GM23338 (cell line): ENCODE results near the gene RAP1A. TPM values are rescaled to one million over a fixed set of nuclear protein-coding genes. Genes with fewer than 3 reads are reported as not detected.

Experiments used
- JUNB ChIP-seq: IDR thresholded peaks from one replicate; pipeline ENCODE4 v1.6.1; 2016; ENCODE audit warnings: antibody characterized with exemption; ENCODE audit not compliant: unreplicated experiment
- NANOG ChIP-seq: IDR thresholded peaks from 2 replicates; pipeline ENCODE4 v1.6.1; 2016; ENCODE audit warnings: antibody characterized with exemption, borderline replicate concordance
- POLR2AphosphoS5 ChIP-seq: IDR thresholded peaks from 2 replicates; pipeline ENCODE4 v1.6.1; 2016; ENCODE audit warnings: antibody characterized with exemption, low read depth
- STAT1 ChIP-seq: IDR thresholded peaks from one replicate; pipeline ENCODE4 v1.6.1; 2016; ENCODE audit warnings: antibody characterized with exemption; ENCODE audit not compliant: unreplicated experiment
- polyA plus RNA-seq: library from polyadenylated mRNA; unstranded; fragments of >200 nt; fragmentation: Nextera tagmentation; extraction: Ambion mirVana; gene quantifications from 2 replicates; pipeline ENCODE4 v1.2.1, GENCODE V29; 2016
- total RNA-seq: library from RNA; depleted of rRNA; stranded (reverse); fragments of >200 nt; shearing (Covaris generic); gene quantifications from 2 replicates; pipeline ENCODE4 v1.2.3, GENCODE V29; 2014
- TF ChIP-seq, protein P1 (sequence below): fragments of 250-450 bp; sonication (Bioruptor Pico); IDR thresholded peaks from 2 replicates; pipeline ENCODE4 v1.5.0; 2020; ENCODE audit warnings: mild to moderate bottlenecking, moderate library complexity
- TF ChIP-seq, protein P2 (sequence below): IDR thresholded peaks from one replicate; pipeline ENCODE4 v1.6.1; 2018; ENCODE audit warnings: antibody characterized with exemption; ENCODE audit not compliant: unreplicated experiment

The RAP1A gene
- total and polyA plus RNA-seq, 2 experiments from 2014 or later, result 16.2 to 23.0 TPM

GRCh38 chr1:111658622-111659021 lies 39.0 kb downstream of the RAP1A start (continued):
- TF ChIP-seq, protein P1, sequence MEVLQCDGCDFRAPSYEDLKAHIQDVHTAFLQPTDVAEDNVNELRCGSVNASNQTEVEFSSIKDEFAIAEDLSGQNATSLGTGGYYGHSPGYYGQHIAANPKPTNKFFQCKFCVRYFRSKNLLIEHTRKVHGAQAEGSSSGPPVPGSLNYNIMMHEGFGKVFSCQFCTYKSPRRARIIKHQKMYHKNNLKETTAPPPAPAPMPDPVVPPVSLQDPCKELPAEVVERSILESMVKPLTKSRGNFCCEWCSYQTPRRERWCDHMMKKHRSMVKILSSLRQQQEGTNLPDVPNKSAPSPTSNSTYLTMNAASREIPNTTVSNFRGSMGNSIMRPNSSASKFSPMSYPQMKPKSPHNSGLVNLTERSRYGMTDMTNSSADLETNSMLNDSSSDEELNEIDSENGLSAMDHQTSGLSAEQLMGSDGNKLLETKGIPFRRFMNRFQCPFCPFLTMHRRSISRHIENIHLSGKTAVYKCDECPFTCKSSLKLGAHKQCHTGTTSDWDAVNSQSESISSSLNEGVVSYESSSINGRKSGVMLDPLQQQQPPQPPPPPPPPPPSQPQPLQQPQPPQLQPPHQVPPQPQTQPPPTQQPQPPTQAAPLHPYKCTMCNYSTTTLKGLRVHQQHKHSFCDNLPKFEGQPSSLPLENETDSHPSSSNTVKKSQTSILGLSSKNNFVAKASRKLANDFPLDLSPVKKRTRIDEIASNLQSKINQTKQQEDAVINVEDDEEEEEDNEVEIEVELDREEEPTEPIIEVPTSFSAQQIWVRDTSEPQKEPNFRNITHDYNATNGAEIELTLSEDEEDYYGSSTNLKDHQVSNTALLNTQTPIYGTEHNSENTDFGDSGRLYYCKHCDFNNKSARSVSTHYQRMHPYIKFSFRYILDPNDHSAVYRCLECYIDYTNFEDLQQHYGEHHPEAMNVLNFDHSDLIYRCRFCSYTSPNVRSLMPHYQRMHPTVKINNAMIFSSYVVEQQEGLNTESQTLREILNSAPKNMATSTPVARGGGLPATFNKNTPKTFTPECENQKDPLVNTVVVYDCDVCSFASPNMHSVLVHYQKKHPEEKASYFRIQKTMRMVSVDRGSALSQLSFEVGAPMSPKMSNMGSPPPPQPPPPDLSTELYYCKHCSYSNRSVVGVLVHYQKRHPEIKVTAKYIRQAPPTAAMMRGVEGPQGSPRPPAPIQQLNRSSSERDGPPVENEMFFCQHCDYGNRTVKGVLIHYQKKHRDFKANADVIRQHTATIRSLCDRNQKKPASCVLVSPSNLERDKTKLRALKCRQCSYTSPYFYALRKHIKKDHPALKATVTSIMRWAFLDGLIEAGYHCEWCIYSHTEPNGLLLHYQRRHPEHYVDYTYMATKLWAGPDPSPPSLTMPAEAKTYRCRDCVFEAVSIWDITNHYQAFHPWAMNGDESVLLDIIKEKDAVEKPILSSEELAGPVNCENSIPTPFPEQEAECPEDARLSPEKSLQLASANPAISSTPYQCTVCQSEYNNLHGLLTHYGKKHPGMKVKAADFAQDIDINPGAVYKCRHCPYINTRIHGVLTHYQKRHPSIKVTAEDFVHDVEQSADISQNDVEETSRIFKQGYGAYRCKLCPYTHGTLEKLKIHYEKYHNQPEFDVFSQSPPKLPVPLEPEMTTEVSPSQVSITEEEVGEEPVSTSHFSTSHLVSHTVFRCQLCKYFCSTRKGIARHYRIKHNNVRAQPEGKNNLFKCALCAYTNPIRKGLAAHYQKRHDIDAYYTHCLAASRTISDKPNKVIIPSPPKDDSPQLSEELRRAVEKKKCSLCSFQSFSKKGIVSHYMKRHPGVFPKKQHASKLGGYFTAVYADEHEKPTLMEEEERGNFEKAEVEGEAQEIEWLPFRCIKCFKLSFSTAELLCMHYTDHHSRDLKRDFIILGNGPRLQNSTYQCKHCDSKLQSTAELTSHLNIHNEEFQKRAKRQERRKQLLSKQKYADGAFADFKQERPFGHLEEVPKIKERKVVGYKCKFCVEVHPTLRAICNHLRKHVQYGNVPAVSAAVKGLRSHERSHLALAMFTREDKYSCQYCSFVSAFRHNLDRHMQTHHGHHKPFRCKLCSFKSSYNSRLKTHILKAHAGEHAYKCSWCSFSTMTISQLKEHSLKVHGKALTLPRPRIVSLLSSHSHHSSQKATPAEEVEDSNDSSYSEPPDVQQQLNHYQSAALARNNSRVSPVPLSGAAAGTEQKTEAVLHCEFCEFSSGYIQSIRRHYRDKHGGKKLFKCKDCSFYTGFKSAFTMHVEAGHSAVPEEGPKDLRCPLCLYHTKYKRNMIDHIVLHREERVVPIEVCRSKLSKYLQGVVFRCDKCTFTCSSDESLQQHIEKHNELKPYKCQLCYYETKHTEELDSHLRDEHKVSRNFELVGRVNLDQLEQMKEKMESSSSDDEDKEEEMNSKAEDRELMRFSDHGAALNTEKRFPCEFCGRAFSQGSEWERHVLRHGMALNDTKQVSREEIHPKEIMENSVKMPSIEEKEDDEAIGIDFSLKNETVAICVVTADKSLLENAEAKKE, result no peak
- TF ChIP-seq NANOG, result no peak
- TF ChIP-seq, protein P2, sequence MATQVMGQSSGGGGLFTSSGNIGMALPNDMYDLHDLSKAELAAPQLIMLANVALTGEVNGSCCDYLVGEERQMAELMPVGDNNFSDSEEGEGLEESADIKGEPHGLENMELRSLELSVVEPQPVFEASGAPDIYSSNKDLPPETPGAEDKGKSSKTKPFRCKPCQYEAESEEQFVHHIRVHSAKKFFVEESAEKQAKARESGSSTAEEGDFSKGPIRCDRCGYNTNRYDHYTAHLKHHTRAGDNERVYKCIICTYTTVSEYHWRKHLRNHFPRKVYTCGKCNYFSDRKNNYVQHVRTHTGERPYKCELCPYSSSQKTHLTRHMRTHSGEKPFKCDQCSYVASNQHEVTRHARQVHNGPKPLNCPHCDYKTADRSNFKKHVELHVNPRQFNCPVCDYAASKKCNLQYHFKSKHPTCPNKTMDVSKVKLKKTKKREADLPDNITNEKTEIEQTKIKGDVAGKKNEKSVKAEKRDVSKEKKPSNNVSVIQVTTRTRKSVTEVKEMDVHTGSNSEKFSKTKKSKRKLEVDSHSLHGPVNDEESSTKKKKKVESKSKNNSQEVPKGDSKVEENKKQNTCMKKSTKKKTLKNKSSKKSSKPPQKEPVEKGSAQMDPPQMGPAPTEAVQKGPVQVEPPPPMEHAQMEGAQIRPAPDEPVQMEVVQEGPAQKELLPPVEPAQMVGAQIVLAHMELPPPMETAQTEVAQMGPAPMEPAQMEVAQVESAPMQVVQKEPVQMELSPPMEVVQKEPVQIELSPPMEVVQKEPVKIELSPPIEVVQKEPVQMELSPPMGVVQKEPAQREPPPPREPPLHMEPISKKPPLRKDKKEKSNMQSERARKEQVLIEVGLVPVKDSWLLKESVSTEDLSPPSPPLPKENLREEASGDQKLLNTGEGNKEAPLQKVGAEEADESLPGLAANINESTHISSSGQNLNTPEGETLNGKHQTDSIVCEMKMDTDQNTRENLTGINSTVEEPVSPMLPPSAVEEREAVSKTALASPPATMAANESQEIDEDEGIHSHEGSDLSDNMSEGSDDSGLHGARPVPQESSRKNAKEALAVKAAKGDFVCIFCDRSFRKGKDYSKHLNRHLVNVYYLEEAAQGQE, result no peak
- TF ChIP-seq JUNB, result no peak
- no peak for TF ChIP-seq STAT1
- no peak for TF ChIP-seq POLR2AphosphoS5
